HCT116 (cell line): ENCODE data around the gene CBLIF. TPM values are rescaled to one million over a fixed set of nuclear protein-coding genes. Genes with fewer than 3 reads are reported as not detected.

Source experiments
- ATAC-seq: fragments of 200-7000 bp; cut with Tn5 transposase; 2 replicates; pipeline ENCODE4 v1.9.1; 2020; ENCODE audit warnings: mild to moderate bottlenecking, moderate library complexity
- BruUV-seq: library from RNA; stranded (reverse); fragments of 400-500 nt; replicated peaks from 2 replicates; lab custom pipeline; 2021; lab: Mats Ljungman, UMichigan
- CTCF ChIA-PET: fragments of 300-600 bp; sonication (Branson Sonifier 250); formaldehyde crosslinking; loops from one replicate; lab custom pipeline; 2021; ENCODE audit warnings: antibody characterized with exemption; lab: Charles Lee
- POLR2A ChIA-PET: fragments of 300-600, 350-600 bp; sonication (Branson Sonifier 250); formaldehyde crosslinking; loops from one replicate; lab custom pipeline; 2021; ENCODE audit warnings: antibody characterized with exemption; lab: Charles Lee
- RAD21 ChIA-PET, 2 experiments: fragments of 300-600 bp; sonication (Branson Sonifier 250); formaldehyde crosslinking; loops; one replicate each; lab custom pipeline; 2023; ENCODE audit warnings: low total read pairs in 2 of 2; ENCODE audit not compliant: uncharacterized antibody in 2 of 2, unreplicated experiment in 2 of 2, low non-redundant PET in 1 of 2; lab: Charles Lee
- DNase-seq: peaks from one replicate; pipeline ENCODE4 v3.0.0-alpha.2; 2010; ENCODE audit warnings: low read depth, low spot score
- H2AFZ ChIP-seq: fragments of 200-600 bp; shearing (Covaris generic), sonication (generic); 2 replicates; pipeline ENCODE4 v1.6.1; 2017; ENCODE audit warnings: low read depth, mixed run types, mixed read lengths, antibody characterized with exemption, low read length; ENCODE audit not compliant: poor library complexity, severe bottlenecking
- H3K27ac ChIP-seq: 2 replicates; pipeline ENCODE4 v1.5.1; 2012; ENCODE audit warnings: low read depth, low read length
- H3K27me3 ChIP-seq: fragments of 200-600 bp; sonication (generic); 2 replicates; pipeline ENCODE4 v1.6.1; 2016; ENCODE audit warnings: mixed run types, low read length, mixed read lengths; ENCODE audit not compliant: insufficient read depth
- H3K36me3 ChIP-seq, 2 experiments: fragments of 200-500 bp in 1 of 2; fragments of 200-600 bp in 1 of 2; sonication (Bioruptor generic) in 1 of 2; sonication (generic) in 1 of 2; 2 replicates each; pipeline versions ENCODE4 v1.5.1 to v1.6.1; 2014 to 2016; ENCODE audit warnings: low read length in 2 of 2, inconsistent platforms in 1 of 2, mixed read lengths in 1 of 2, mixed run types in 1 of 2; ENCODE audit not compliant: insufficient read depth in 2 of 2, control insufficient read depth in 1 of 2
- H3K4me1 ChIP-seq, 2 experiments: fragments of 200-600 bp in 1 of 2; sonication (generic) in 1 of 2; 2 replicates each; pipeline versions ENCODE4 v1.5.1 to v1.6.1; 2012 to 2017; ENCODE audit warnings: low read length in 2 of 2, inconsistent platforms in 1 of 2, mild to moderate bottlenecking in 1 of 2, mixed read lengths in 1 of 2, mixed run types in 1 of 2, moderate library complexity in 1 of 2; ENCODE audit not compliant: insufficient read depth in 2 of 2, control insufficient read depth in 1 of 2
- H3K4me2 ChIP-seq: fragments of 200-600 bp; sonication (generic); 2 replicates; pipeline ENCODE4 v1.6.1; 2017; ENCODE audit warnings: mixed run types, low read length, mixed read lengths
- H3K4me3 ChIP-seq, 2 experiments: fragments of 200-600 bp in 1 of 2; sonication (generic) in 1 of 2; replicated peaks in 1 of 2; 2 replicates each; pipeline ENCODE4 v1.5.1; 2011 to 2016; ENCODE audit warnings: low read length in 2 of 2, control low read depth in 1 of 2, low read depth in 1 of 2, mild to moderate bottlenecking in 1 of 2, mixed read lengths in 1 of 2, mixed run types in 1 of 2
- H3K79me2 ChIP-seq: fragments of 200-600 bp; sonication (generic); 2 replicates; pipeline ENCODE4 v1.6.1; 2017; ENCODE audit warnings: mild to moderate bottlenecking, mixed run types, low read length, moderate library complexity, mixed read lengths; ENCODE audit not compliant: insufficient read depth
- H3K9ac ChIP-seq: fragments of 200-600 bp; sonication (generic); 2 replicates; pipeline ENCODE4 v1.6.1; 2016; ENCODE audit warnings: low read length, mixed read lengths
- H3K9me2 ChIP-seq: fragments of 200-600 bp; sonication (generic), shearing (Covaris generic); 2 replicates; pipeline ENCODE4 v1.6.1; 2017; ENCODE audit warnings: mixed run types, mild to moderate bottlenecking, moderate library complexity; ENCODE audit not compliant: insufficient read depth
- H3K9me3 ChIP-seq, 2 experiments: fragments of 200-500 bp in 1 of 2; fragments of 200-600 bp in 1 of 2; sonication (Bioruptor generic) in 1 of 2; sonication (generic) in 1 of 2; 2 replicates each; pipeline ENCODE4 v1.6.1; 2014 to 2017; ENCODE audit warnings: low read length in 2 of 2, mixed read lengths in 2 of 2, inconsistent platforms in 1 of 2, low read depth in 1 of 2, mild to moderate bottlenecking in 1 of 2, mixed run types in 1 of 2, moderate library complexity in 1 of 2; ENCODE audit not compliant: control insufficient read depth in 1 of 2, insufficient read depth in 1 of 2
- H4K20me1 ChIP-seq: fragments of 200-600 bp; sonication (generic), shearing (Covaris generic); 2 replicates; pipeline ENCODE4 v1.6.1; 2017; ENCODE audit warnings: mixed run types, mild to moderate bottlenecking, moderate library complexity; ENCODE audit not compliant: insufficient read depth
- CBX3 ChIP-seq: IDR thresholded peaks from 2 replicates; pipeline ENCODE4 v1.6.1; 2012; ENCODE audit warnings: low read depth
- CEBPB ChIP-seq: IDR thresholded peaks from 2 replicates; pipeline ENCODE4 v1.6.1; 2012; ENCODE audit warnings: low read depth
- EGR1 ChIP-seq: IDR thresholded peaks from 2 replicates; pipeline ENCODE4 v1.6.1; 2012; ENCODE audit warnings: low read depth
- ELF1 ChIP-seq: IDR thresholded peaks from 2 replicates; pipeline ENCODE4 v1.6.1; 2012; ENCODE audit warnings: low read depth, borderline replicate concordance
- EZH2 ChIP-seq: fragments of 200-600 bp; sonication (generic); IDR thresholded peaks from 2 replicates; pipeline ENCODE4 v1.6.1; 2017; ENCODE audit warnings: antibody characterized with exemption, mixed run types
- EZH2phosphoT487 ChIP-seq: fragments of 200-600 bp; IDR thresholded peaks from 2 replicates; pipeline ENCODE4 v1.6.1; 2018; ENCODE audit warnings: antibody characterized with exemption, borderline replicate concordance
- FOSL1 ChIP-seq: IDR thresholded peaks from 2 replicates; pipeline ENCODE4 v1.6.1; 2012; ENCODE audit warnings: low read depth
- JUND ChIP-seq: IDR thresholded peaks from 2 replicates; pipeline ENCODE4 v1.6.1; 2012
- RAD21 ChIP-seq: IDR thresholded peaks from 2 replicates; pipeline ENCODE4 v1.6.1; 2012; ENCODE audit warnings: low read depth, mild to moderate bottlenecking
- SIN3A ChIP-seq: IDR thresholded peaks from 2 replicates; pipeline ENCODE4 v1.6.1; 2012; ENCODE audit warnings: low read depth
- SP1 ChIP-seq: IDR thresholded peaks from 2 replicates; pipeline ENCODE4 v1.6.1; 2012; ENCODE audit warnings: low read depth
- YY1 ChIP-seq: IDR thresholded peaks from 2 replicates; pipeline ENCODE4 v1.6.1; 2011; ENCODE audit warnings: low read length, low read depth, moderate library complexity, mild to moderate bottlenecking; ENCODE audit not compliant: insufficient replicate concordance; ENCODE audit errors: extremely low read depth
- intact Hi-C: fragments of 100-400 bp; cut with micrococcal nuclease; formaldehyde crosslinking; loops from 2 replicates; pipeline ENCODE4 v1.10.0; 2022
- total RNA-seq: library from RNA; stranded (reverse); gene quantifications from one replicate; pipeline ENCODE4 v1.2.1, GENCODE V29; 2021; ENCODE audit not compliant: unreplicated experiment

The CBLIF gene
- total RNA-seq, 1 experiment from 2014 or later = not detected

DNA sequence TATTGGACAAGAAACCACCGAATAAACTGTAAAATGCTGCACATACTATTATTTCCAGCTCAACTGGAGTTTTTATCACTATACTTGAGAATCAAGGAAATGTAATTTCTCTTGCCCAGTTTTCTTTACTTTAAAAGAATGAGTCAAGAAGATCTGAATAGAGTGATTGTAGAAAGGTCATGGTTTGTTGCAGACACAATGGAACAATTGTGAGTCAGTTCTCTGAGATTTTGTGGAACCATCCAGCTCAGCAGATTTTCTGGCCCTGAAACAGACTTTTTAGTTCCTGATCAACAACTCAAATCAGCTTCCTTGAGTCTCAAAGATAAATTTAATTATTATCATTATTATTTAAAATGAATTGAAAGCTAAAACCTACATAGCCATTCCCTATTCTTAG, 19.7 kb upstream of the CBLIF start:
- Histone ChIP-seq H3K27ac (no peak overlapping the region), H3K27me3 (no peaks in the 10 kb centered on the region), H3K9ac (no peak overlapping the region), H3K4me3 (no peak overlapping the region), H3K79me2 (no peaks in the 10 kb centered on the region), H3K9me2 (no peaks in the 10 kb centered on the region), H3K4me1 (peaks cover 0 to 27% of the 10 kb centered on the region in 2 experiments; a peak in 2 of 4 replicates), H3K4me2 (peak overlapping the region; percentile 54), H3K36me3 (no peaks in the 10 kb centered on the region), H3K9me3 (no peaks in the 10 kb centered on the region), H4K20me1 (no peaks in the 10 kb centered on the region), H2AFZ (peak overlapping the region; percentile 46)
- no TSS peak for BruUV-seq
- DNase-seq (peak; percentile 48), ATAC-seq (0 out of 2 replicates have a peak, but pooled peaks have one; percentile 38)
- POLR2A ChIA-PET = no interaction called here
- RAD21 ChIA-PET = no interaction called here
- TF ChIP-seq SP1 (peak; percentile 39; the same call in 1 of the 2 replicates), CEBPB (no peak), CBX3 (0 out of 2 replicates have a peak, but pooled peaks have one; percentile 23), ELF1 (no peak), JUND (0 out of 2 replicates have a peak, but pooled peaks have one; percentile 39), EGR1 (no peak), FOSL1 (peak; percentile 45; the same call in 1 of the 2 replicates)
- CTCF ChIA-PET = interaction anchor here (1.0 to 1.5 kb wide), 2 partner anchors 54 to 386 kb away, joined by 3 to 4 read pairs; no protein-coding TSS in a partner anchor
- intact Hi-C loops = no loop called here

DNA sequence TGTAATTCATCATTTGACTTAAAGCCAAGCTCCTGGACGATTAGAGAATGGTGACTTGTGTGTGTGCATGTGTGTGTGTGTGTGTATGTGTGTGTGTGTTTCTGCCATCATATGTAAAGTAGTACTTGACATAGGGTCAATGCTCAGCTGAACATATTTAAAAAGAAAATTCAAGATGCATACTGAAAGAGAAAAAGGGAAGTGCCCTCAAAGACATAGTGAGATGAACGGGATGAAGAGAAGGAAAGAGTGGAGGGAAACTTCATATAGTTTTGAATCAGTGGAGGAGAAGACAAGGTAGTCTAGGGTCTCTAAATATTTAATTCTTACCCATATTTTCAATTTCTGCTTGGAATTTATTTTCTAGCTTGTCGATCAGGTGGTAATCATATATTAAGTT, 17.0 kb upstream of the CBLIF start:
- Histone ChIP-seq H3K27me3 (no peaks in the 10 kb centered on the region), H3K9ac (no peak overlapping the region), H3K79me2 (no peaks in the 10 kb centered on the region), H3K27ac (no peak overlapping the region), H3K4me2 (no peak overlapping the region), H3K36me3 (no peaks in the 10 kb centered on the region), H3K9me2 (no peaks in the 10 kb centered on the region), H3K4me1 (peaks cover 19 to 52% of the 10 kb centered on the region in 2 experiments), H4K20me1 (no peaks in the 10 kb centered on the region), H2AFZ (no peak overlapping the region), H3K9me3 (no peaks in the 10 kb centered on the region), H3K4me3 (no peak overlapping the region)
- no TSS peak for BruUV-seq
- DNase-seq = no peak
- ChIA-PET CTCF (no interaction called here), POLR2A (no interaction called here), RAD21 (no interaction called here)
- TF ChIP-seq SIN3A (no peak), EZH2phosphoT487 (no peak), YY1 (no peak), RAD21 (no peak), EZH2 (no peak), SP1 (no peak)
- intact Hi-C loops = no loop called here
- no peak for ATAC-seq
